ENCODE data around the gene LTK.

DNA sequence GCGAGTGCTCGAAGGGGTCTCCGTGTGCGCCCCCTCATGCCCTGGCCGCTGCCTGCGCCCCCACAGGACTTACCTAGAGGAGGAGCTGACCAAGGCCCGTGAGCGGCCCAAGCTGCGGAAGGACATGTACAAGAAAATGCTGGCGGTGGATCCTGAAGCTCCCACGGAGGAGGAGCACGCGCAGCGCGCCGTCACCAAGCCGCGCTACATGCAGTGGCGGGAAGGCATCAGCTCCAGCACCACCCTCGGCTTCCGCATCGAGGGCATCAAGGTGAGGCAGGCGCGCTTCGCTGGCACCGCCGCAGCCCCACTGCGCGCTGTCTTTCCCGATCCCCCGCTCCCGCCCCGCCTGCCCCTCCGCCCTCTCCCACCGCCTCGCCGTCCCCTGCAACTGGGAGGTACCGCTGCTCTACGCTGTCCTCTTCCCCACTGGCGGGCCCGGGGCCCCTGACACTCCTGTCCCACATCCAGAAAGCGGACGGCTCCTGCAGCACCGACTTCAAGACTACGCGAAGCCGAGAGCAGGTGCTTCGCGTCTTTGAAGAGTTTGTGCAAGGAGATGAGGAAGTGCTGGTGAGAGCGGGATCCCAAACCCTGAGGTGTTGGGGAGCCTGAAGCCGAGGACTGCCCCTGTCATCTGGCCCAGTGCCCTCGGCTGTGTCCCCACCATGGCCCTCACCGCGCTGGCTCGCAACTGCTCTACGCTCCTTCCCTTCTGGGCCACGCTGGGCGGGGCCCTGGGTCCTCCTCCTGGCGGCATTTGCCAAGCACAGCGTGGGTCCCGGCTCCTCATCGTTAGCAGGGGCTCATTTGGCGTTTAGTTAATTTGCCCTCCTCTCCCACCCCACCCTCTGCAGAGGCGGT, 11.5 kb downstream of the LTK start:
- TF ChIP-seq, protein P1, sequence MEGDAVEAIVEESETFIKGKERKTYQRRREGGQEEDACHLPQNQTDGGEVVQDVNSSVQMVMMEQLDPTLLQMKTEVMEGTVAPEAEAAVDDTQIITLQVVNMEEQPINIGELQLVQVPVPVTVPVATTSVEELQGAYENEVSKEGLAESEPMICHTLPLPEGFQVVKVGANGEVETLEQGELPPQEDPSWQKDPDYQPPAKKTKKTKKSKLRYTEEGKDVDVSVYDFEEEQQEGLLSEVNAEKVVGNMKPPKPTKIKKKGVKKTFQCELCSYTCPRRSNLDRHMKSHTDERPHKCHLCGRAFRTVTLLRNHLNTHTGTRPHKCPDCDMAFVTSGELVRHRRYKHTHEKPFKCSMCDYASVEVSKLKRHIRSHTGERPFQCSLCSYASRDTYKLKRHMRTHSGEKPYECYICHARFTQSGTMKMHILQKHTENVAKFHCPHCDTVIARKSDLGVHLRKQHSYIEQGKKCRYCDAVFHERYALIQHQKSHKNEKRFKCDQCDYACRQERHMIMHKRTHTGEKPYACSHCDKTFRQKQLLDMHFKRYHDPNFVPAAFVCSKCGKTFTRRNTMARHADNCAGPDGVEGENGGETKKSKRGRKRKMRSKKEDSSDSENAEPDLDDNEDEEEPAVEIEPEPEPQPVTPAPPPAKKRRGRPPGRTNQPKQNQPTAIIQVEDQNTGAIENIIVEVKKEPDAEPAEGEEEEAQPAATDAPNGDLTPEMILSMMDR (IDR thresholded peaks at IDR 0.05), result no peak
- no peak for TF ChIP-seq EZH2 (IDR thresholded peaks at IDR 0.05; ENCODE audit: borderline replicate concordance, insufficient read depth, low read depth, low read length, poor library complexity, severe bottlenecking)

Data from B cell (primary cell).